RWPE1 (cell line): ENCODE measurements around the gene ADAM22.

Experiments
- CTCF ChIA-PET: fragments of 350-600 bp; sonication (Branson Sonifier 250); formaldehyde crosslinking; extraction: SDS; loops from one replicate; lab custom pipeline; 2021; lab: Yijun Ruan, JAX
- POLR2A ChIA-PET: fragments of 400-600 bp; formaldehyde crosslinking; extraction: SDS; loops from one replicate; lab custom pipeline; 2020; ENCODE audit warnings: antibody characterized with exemption; ENCODE audit not compliant: low non-redundant PET; lab: Yijun Ruan, JAX
- DNase-seq: peaks from one replicate; pipeline ENCODE4 v3.0.0; 2012; ENCODE audit warnings: low spot score
- H3K27ac ChIP-seq: fragments of 450-650 bp; 2 replicates; pipeline ENCODE4 v1.5.1; 2017
- CTCF ChIP-seq: fragments of 450-650 bp; conservative IDR thresholded peaks from 2 replicates; pipeline ENCODE4 v1.5.1; 2017; ENCODE audit warnings: low read depth, mild to moderate bottlenecking

Gene ADAM22

GRCh38 chr7:88218429-88218745 lies 284.3 kb downstream of the ADAM22 start:
- no peak for DNase-seq
- no peak overlapping the region for H3K27ac ChIP-seq
- TF ChIP-seq CTCF, result no peak
- CTCF ChIA-PET, result no interaction called here
- POLR2A ChIA-PET, result interaction anchor here (0.6 kb wide), 1 partner anchor 10 kb away, joined by 5 read pairs; no protein-coding TSS in a partner anchor

- POLR2A ChIA-PET, result no interaction called here
- CTCF ChIA-PET, result no interaction called here
- TF ChIP-seq CTCF, result no peak
- peak; percentile 34 for DNase-seq
- H3K27ac ChIP-seq, result peak overlapping the region; percentile 83
These were observed 285.0 kb downstream of the ADAM22 start for GRCh38 chr7:88218836-88219605.

- peak; percentile 84 for DNase-seq
- ChIA-PET POLR2A (interaction anchor here (1.1 kb wide), 1 partner anchor 7 kb away, joined by 3 read pairs; no protein-coding TSS in a partner anchor), CTCF (interaction anchor here (0.6 to 0.9 kb wide), 3 partner anchors 50 to 1064 kb away, joined by 3 to 5 read pairs (median 4); no protein-coding TSS in a partner anchor)
- H3K27ac ChIP-seq, result peak within 1 kb of the TSS; percentile 83
- peak; percentile 82 for TF ChIP-seq CTCF
These were observed 286.0 kb downstream of the ADAM22 start, which contains the start of gene SRI for GRCh38 chr7:88219781-88220747. Gene SRI, minus strand, starts transcription at chr7:88220038. Its CDS starts 12 bp downstream, at chr7:88220026.

- ChIA-PET POLR2A (no interaction called here), CTCF (interaction anchor here (0.6 to 0.7 kb wide), 2 partner anchors 20 to 25 kb away, joined by 3 to 6 read pairs; no protein-coding TSS in a partner anchor)
- DNase-seq, result no peak
- H3K27ac ChIP-seq, result no peak overlapping the region
- TF ChIP-seq CTCF, result no peak
These were observed 289.2 kb downstream of the ADAM22 start for GRCh38 chr7:88223265-88223664.

GRCh38 chr7:88224601-88225275 lies 290.7 kb downstream of the ADAM22 start:
- CTCF ChIA-PET, result interaction anchor here (1.0 to 1.3 kb wide), 2 partner anchors 17 to 19 kb away, joined by 3 to 4 read pairs; no protein-coding TSS in a partner anchor
- POLR2A ChIA-PET, result no interaction called here
- peak; percentile 55 for DNase-seq
- TF ChIP-seq CTCF, result no peak
- no peak overlapping the region for H3K27ac ChIP-seq
